GM18519 (cell line): ENCODE measurements around the gene FSTL1.

Source experiments
- ATAC-seq: cut with Tn5 transposase; IDR thresholded peaks from one replicate; pipeline ENCODE4 v1.9.1; 2021; ENCODE audit warnings: mild to moderate bottlenecking, moderate library complexity; ENCODE audit not compliant: unreplicated experiment, low FRiP score

The FSTL1 gene, protein sequence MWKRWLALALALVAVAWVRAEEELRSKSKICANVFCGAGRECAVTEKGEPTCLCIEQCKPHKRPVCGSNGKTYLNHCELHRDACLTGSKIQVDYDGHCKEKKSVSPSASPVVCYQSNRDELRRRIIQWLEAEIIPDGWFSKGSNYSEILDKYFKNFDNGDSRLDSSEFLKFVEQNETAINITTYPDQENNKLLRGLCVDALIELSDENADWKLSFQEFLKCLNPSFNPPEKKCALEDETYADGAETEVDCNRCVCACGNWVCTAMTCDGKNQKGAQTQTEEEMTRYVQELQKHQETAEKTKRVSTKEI

GRCh38 chr3:120450600-120451271 lies at the start of gene FSTL1:
FSTL1 (minus strand) TSS chr3:120450992; CDS start chr3:120450746, 246 bp downstream.
- no peak for ATAC-seq

- ATAC-seq: no peak
Measured at GRCh38 chr3:120498556-120499346, 48.0 kb upstream of the FSTL1 start.

- no peak for ATAC-seq
Measured at GRCh38 chr3:120497818-120498217, 47.0 kb upstream of the FSTL1 start.

DNA sequence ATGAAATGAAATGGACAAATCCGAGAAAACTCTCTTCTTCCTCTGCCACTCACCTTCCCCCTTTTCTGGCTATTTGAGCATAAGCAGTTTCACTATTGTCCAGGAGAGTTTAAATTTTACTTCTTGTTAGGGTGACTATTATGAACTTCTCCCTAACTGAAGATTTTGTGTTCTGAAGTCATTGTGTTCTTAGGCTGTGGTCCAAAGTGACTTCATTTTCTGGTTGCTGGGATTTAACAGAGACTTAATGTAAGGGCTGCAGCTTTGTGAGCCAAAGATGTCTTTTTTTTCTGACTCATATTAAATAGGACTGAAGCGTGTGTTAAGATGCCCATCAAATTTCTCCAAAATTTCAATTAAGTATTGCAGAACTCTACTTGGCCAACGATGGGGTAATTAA lies 46.5 kb upstream of the FSTL1 start:
- no peak for ATAC-seq

GRCh38 chr3:120496278-120497002 lies 45.6 kb upstream of the FSTL1 start:
- ATAC-seq: no peak

GRCh38 chr3:120495809-120496208 lies 45.0 kb upstream of the FSTL1 start:
- no peak for ATAC-seq

- no peak for ATAC-seq
Measured at GRCh38 chr3:120492103-120492502, 41.3 kb upstream of the FSTL1 start.

GRCh38 chr3:120489421-120489820 lies 38.6 kb upstream of the FSTL1 start:
- no peak for ATAC-seq

DNA sequence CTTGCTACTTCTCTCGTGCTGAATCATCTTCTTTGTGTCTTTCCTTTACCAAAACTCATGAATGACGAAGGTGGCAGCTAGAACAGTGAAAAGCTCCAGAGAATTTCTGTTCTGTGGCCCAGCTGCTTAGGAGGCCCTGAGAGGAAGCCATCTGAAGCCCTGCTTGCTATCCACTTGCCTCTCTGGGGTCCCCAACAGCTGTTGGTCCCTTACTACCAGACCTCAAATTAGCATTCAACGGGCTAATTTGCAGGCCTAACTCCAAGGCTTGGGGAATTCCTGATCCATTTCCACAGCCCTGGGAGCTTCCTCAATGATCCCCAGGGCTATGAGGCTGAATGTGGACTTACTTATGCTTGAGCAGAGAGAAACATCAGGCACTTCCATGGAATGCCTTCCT lies 37.5 kb upstream of the FSTL1 start:
- ATAC-seq: no peak

- no peak for ATAC-seq
Measured at GRCh38 chr3:120487191-120487650, 36.4 kb upstream of the FSTL1 start.

DNA sequence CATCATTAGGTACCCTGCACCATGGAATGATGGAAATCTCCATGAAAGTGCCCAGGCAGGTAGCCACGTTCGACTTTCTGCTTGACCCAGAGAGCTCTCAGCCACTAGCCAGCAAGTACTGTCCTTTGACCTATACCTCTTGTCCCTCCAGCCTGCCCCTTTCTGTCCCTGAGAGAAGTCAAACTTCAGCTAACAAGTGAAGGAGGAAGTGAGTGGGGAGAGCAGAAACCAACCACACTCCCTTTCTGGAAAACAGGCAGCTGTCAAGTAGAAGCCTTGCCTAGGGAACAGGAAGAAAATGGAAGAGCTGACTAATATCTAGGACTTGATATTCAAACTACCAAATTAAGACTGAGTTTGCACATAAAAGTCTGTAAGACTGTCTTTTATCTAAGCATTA lies 30.3 kb upstream of the FSTL1 start:
- no peak for ATAC-seq

GRCh38 chr3:120477781-120478180 lies 27.0 kb upstream of the FSTL1 start:
- no peak for ATAC-seq

- no peak for ATAC-seq
Measured at GRCh38 chr3:120475722-120476377, 25.1 kb upstream of the FSTL1 start.

DNA sequence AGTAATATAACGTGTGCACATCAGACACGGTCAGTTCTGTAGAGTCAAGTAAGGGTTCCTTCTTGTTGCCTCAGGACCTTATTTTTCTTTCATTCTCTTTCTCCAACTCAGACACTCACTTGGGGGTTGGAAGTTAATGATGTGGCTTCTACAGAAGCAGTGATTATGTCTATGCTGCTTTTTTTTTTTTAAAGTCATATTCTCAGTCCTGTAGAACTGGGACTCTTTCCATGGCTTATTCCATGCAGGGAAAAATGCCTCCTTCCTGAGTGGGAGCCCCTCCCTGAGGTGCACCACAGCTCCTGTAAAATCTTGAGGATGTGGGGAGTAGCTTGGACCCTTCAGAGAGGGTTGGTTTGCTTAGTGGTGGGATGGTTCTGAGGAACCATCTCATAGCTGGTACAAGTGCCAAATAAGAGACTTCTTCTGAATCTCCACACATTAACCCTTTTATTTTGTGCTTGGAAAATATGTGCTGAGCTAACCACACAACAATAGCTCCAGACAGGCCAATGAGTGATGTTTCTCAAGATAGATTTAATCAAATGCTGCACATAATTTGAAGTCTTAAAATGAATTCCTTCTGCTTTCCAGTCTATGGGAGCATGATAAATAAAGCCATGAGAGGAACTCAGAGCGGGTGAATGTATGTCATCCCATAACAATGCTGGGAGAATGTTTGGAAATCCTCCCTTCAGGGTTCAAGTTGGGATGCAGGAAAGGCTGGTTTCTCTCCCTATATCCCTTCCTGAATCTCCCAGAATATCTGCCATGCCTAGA lies 23.3 kb upstream of the FSTL1 start:
- no peak for ATAC-seq

DNA sequence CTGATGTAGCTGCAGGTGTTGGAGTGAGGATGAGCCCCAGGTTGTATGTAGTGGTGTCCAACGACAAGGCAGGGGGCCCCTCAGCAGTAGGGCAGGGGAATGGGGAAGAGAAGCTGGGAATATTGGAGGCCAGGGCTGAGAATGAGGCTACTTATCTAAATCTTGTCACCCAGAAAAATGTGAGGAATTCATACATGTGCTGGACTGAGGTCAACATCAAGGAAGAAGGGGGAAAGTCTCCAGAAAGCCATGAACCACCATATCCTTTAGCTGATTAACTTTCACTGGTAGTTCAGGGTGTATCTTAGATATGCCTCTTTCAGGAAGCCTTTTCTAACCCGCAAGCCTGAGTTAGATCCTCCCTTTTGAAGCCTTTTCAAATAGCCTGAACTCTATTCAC lies 22.6 kb upstream of the FSTL1 start:
- no peak for ATAC-seq

DNA sequence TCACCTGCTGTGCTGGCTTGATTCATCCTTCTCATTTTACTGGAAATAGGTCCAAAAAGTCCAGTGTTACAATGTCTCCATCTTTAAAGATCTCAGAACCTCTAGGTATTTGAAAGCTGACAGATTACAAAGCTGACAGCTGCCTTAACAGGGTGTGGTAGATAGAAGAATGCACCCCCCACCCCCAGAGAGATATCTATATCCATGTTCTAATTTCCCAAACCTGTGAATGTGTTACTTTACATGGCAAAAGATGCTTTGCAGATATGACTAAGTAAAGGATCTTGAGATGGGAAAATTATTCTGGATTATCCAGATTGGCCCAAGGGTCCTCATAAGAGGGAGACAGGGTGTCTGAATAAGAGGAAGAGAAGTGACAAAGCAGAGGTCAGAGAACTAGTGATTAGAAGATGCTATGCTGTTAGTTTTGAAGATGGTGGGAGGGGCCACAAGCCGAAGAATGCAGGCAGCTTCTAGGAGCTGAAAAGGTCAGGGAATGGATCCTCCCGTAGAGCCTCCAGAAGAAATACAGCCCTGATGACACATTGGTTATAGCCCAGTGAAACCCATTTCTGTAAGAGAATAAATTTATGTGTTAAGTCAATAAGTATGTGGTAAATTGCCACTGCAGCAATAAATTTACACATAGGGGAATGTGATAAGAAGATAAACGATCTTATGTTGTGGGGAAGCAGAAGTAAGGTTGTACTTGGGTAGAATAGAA lies 21.5 kb upstream of the FSTL1 start:
- ATAC-seq: no peak

DNA sequence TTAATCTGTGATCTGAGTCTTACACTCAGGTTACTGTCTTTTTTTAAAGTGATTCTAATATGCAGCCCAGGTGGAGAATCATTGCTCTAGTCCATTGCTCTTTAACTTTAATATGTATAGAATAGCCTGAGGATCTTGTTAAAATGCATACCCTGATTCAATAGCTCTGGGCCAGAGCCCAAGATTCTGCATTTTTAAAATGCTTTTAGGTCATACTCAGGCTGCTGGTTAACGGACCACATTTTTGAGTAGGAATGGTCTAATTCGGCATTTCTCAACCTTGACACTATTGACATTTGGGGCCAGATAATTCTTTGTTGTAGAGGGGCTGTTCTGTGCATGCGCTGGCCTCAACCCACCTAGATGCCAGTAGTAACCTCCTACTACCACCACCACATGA lies 20.9 kb upstream of the FSTL1 start:
- ATAC-seq: no peak

- no peak for ATAC-seq
Measured at GRCh38 chr3:120470870-120471269, 20.1 kb upstream of the FSTL1 start.

DNA sequence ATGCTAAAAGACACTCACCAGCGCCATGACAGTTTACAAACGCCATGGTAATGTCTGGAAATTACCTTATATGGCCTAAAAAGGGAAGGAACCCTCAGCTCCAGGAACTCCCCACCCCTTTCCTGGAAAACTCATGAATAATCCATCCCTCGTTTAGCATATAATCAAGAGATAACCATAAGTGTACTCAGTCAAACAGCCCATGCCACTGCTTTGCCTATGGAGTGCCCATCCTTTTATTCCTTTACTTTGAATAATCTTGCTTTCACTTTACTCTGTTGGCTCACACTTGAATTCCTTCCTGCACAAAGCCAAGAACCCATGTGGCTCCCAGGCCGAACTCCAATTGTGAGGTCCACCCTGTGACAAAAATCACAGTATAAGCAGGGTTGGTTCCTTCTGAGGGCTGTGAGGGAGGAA lies 19.1 kb upstream of the FSTL1 start:
- no peak for ATAC-seq
